CD1c-positive myeloid dendritic cell (primary cell): ENCODE measurements around the gene ZNF581.
A peak's percentile ranks its signal among the peaks of the same experiment; 100 is the strongest.

Source experiments
- DNase-seq: peaks from one replicate; pipeline ENCODE4 v3.0.0-alpha.2; 2016; ENCODE audit errors: extremely low spot score

The ZNF581 gene

DNA sequence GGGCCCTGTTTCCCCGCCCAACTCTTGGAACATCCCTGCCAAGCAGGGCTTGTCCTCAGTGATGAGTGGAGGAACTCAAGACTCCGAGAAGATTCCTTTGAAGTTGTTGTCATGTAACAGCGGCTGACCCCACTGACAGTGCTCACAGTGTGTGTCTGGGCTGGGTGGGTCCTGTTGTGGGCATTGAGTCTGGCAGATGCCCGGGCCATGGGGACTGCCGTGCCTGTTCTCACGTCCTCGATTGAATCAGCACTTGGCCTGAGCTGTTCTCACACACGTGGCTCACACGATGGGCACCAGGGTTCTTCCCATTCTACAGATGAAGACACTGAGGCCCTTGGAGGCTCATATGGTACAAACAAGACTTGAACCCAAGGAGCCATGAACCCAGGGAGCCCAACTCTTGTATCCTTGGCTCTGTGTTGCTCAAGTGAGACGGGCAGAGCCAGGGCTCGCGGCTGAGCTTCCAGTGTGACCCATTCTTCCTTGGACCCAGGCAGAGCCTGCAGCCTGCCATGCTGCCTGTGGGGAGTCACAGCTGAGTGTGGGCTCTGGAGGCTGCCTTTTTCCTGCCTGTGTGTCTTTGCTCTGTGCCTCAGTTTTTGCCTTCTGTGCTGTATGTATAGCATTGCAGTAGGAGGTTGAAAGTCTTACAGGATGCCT lies 23.0 kb downstream of the ZNF581 start:
- no peak for DNase-seq

DNA sequence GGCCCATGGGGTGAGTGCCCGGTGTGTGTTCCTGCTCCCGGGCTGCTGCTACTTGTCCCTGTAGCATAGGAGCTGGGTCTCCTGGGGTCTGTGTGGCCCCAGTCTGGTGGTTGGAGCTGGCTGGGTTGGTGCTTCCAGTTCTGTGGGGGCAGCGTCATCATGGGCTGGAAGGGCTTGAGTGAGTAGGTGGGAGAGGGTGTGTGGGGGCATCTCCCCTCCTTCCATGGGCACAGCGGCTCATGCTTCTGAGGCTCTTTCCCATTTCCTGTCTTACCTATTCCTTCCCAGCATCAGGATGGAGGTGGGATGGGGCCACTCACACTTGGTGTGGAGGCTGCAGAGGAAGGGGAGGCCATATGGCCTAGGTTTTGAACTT lies 23.5 kb downstream of the ZNF581 start:
- no peak for DNase-seq

- no peak for DNase-seq
Measured at GRCh38 chr19:55667511-55667910, 24.1 kb downstream of the ZNF581 start.

GRCh38 chr19:55667958-55668357 lies 24.5 kb downstream of the ZNF581 start:
- no peak for DNase-seq

- DNase-seq: no peak
Measured at GRCh38 chr19:55668603-55669348, 25.3 kb downstream of the ZNF581 start.

DNA sequence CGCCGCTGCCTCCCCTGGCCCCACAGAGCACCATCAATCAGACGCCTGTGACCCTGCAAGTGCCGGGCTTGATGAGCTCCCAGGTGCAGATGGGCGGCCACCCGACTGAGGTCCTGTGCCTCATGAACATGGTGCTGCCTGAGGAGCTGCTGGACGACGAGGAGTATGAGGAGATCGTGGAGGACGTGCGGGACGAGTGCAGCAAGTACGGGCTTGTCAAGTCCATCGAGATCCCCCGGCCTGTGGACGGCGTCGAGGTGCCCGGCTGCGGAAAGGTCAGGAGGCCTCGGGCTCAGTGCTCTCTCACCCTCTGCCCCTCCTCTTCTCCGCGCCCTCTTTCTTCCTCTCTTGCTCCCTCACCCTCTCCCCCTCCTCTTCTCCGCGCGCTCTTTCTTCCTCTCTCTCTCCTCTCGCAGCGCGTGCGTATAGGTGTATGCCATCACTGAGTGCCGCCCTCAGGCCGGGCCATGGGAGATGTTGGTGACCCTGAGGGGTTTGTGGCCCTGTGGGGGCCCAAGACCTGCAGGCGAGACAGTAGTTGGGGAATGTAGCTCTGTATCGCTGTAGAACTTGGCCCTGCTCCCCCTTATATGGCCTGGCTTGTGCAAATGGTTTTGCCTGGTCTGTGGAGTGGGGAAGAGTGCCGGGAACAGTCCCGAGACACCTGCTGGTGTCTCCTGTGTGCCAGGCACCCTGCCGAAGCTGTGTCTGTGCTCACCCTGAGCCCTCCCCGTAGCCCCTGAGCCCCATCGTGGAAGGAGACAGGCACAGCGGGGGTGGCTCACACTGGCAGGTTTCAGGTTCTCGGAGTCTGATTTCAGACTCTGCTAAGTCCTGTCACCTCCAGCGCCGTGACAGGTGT lies 26.2 kb downstream of the ZNF581 start:
- no peak for DNase-seq

- no peak for DNase-seq
Measured at GRCh38 chr19:55670280-55671053, 27.0 kb downstream of the ZNF581 start.

DNA sequence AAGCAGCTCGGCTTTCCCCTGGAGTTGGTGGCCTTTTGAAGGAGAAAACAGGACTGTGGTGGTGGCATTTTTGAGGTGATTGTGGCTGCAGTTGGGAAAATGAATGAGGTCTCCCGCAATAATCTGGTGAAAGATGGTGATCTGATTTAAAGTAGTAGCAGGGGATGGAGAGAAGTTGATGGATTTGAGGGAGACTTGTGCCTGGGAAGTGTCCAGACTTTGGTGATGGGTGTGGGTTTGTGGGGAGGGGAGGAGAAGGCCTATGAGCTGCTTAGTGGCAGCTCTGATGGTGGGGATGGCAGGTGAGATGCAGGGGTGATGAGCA lies 27.6 kb downstream of the ZNF581 start:
- no peak for DNase-seq

GRCh38 chr19:55672418-55672817 lies 29.0 kb downstream of the ZNF581 start:
- DNase-seq: no peak

- no peak for DNase-seq
Measured at GRCh38 chr19:55673465-55673864, 30.0 kb downstream of the ZNF581 start.

DNA sequence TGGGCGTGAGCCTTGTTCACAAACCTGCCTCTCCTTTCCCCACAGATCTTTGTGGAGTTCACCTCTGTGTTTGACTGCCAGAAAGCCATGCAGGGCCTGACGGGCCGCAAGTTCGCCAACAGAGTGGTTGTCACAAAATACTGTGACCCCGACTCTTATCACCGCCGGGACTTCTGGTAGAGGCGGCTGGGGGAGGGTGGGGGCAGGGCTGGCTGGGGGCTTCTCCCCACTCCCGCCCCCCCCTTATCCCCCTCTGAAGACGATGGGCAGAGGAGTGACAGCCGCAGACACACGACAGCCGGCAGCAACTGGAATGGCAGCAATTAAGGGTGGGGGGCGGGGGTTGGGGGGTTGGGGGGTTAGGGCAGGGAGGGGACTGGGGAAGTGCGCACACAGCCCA lies 30.4 kb downstream of the ZNF581 start:
- DNase-seq: no peak

DNA sequence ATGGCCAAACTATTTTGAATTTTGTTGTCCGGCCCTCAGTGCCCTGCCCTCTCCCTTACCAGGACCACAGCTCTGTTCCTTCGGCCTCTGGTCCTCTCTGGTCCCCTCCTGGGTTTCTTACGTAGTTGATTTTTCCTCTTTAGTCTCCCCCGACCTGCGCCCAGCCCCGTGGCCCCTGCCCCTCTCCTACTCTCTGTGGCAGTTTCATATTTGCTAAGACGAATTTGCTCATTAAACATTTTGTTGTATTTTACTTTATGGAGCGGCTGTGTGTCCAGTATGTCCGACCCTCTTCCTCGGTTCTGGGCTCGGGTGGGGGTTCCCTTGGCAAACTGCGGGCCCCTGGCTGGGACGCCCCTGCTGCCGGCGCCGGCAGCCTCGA lies 31.0 kb downstream of the ZNF581 start:
- no peak for DNase-seq

GRCh38 chr19:55674841-55675660 lies 31.6 kb downstream of the ZNF581 start, which contains the start of gene EPN1:
Gene EPN1, plus strand, starts transcription at chr19:55675226. Its CDS starts 3,402 bp downstream, at chr19:55678628.
- peak; percentile 98 for DNase-seq

DNA sequence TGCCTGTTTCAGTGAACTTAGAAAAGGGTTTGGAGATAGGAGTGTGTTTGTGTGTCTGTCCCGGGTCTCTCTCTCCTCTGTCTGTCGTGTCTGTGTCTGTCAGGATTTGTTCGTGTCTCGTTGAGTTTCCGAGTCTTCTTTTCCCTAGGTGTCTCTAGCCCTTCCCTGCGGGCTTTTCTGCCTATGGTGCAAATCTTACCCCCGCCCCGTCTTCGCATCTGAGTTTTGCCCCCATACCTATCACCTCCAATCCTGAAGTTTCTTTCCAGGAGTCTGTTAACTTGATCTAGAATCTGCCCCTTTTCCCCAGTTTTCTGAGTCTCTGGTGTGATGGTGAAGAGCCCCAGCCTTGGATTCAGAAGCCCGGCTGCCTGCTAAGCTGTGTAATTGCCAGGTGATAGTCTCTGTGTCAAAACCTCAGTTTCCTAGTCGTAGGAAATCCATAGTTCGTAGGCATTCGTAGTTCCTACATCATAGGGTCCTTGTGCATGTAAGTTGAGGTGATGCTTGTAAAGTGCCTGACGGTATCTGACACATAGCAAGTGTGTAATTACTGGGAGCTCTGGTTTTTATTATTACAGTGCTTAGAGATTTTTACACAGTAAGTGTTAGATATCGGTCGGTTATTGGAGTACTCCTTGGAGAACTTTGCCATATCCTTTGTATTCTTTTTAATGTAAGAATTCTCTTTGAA lies 32.4 kb downstream of the ZNF581 start:
- no peak for DNase-seq

DNA sequence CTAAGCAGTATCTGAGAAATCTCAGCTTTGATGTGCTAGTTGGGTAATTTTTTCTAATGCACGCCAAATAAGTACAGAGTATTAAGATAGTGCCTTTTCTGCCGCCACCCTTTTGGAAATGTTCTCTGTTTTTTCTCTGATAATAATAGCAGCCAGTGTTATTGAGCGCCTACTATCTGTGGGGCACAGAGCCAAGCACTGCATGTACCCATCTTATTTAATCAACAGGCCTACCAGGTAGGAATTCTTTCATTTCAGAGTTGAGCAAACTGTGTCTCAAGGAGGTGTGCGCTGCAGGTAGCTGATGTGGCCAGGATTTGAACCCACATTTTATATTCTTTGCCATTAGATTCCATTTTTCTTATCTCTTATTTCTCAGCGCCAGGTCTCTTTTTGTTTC lies 32.9 kb downstream of the ZNF581 start:
- no peak for DNase-seq

DNA sequence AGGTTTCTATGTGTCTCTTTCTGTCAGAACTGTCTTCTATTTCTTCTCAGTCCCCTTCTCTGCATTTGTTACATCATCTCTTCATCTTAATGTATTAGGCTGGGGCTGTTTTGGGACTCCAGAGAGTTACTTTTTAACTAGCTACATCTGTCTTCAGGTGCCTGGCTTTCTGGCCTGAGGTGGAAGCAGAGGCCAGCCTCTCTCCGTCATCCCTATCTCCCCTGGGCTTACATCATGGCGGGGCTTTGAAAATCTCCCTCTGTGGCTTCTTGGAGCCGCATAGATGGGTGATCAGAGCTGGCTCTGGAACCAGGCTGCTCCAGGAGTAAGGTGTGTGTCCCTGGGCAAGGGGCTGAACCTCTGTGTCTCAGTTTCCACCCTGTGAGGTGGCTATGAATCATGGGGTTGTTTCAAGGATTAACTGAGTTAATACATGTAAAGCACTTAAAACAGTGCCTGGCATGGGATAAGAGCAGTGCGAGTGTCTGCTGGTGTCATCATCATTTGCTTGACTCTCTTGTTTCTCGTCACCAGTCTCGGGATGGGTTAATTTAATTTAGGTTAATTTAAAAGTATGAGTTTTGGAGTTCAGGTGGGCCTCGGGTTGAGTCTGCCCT lies 33.5 kb downstream of the ZNF581 start:
- DNase-seq: no peak

- DNase-seq: peak; percentile 19
Measured at GRCh38 chr19:55677572-55678028, 34.2 kb downstream of the ZNF581 start.

DNA sequence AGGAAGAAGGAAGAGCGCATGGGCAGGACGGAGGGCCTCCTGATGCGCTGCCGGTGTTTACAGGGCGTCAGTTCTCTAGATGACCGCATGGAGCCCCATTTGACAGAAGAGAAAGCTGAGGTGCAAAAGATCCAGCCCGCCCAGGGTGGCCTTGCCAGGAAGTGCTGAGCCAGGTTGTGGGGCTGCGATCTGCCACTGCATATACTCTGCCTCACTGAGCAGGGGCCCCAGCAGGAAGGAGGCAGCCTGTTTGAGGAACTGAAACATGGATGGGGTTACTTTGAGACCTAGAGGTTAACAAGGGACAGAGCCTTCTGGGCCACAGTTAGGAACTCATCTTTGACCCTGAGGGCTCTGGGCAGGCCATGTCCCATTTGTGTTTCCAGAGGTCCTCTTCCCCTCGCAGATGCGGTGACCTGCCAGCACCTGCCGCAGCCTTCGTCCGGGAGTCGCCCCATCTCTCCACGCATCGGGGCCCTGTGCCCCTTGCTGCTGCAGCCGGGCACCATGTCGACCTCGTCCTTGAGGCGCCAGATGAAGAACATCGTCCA lies 34.7 kb downstream of the ZNF581 start:
- peak; percentile 84 for DNase-seq
